Panc1 (cell line): Measurements from ENCODE around the gene MALSU1. TPM values are rescaled to one million over a fixed set of nuclear protein-coding genes. Genes with fewer than 3 reads are reported as not detected.

Experiments
- ATAC-seq: fragments of 200-7000 bp; cut with Tn5 transposase; 2 replicates; pipeline ENCODE4 v1.9.1; 2020; ENCODE audit warnings: mild to moderate bottlenecking, moderate library complexity
- BruUV-seq: library from RNA; stranded (reverse); fragments of 400-500 nt; replicated peaks from 2 replicates; lab custom pipeline; 2021; lab: Mats Ljungman, UMichigan
- CTCF ChIA-PET: fragments of 300-600 bp; sonication (Branson Sonifier 250); formaldehyde crosslinking; loops from one replicate; lab custom pipeline; 2022; ENCODE audit warnings: antibody characterized with exemption; lab: Charles Lee
- POLR2A ChIA-PET: fragments of 300-600 bp; sonication (Branson Sonifier 250); formaldehyde crosslinking; loops from one replicate; lab custom pipeline; 2022; ENCODE audit warnings: antibody characterized with exemption; lab: Charles Lee
- DNase-seq: peaks from one replicate; pipeline ENCODE4 v3.0.0-alpha.2; 2010; ENCODE audit warnings: low read depth, low spot score
- H3K27ac ChIP-seq: 2 replicates; pipeline ENCODE4 v1.5.1; 2011; ENCODE audit warnings: mild to moderate bottlenecking, low read length, inconsistent platforms
- H3K27me3 ChIP-seq: fragments of 200-500 bp; sonication (Bioruptor generic); 2 replicates; pipeline ENCODE4 v1.6.0; 2014; ENCODE audit warnings: low read length, inconsistent platforms; ENCODE audit not compliant: control insufficient read depth, insufficient read depth
- H3K36me3 ChIP-seq: fragments of 200-500 bp; sonication (Bioruptor generic); 2 replicates; pipeline ENCODE4 v1.5.1; 2014; ENCODE audit warnings: inconsistent platforms, mild to moderate bottlenecking, low read length, moderate library complexity; ENCODE audit not compliant: control insufficient read depth, insufficient read depth
- H3K4me1 ChIP-seq: 2 replicates; pipeline ENCODE4 v1.5.1; 2011; ENCODE audit warnings: inconsistent platforms, mild to moderate bottlenecking, low read length, moderate library complexity; ENCODE audit not compliant: control insufficient read depth, insufficient read depth
- H3K4me3 ChIP-seq, 2 experiments: 2 replicates each; pipeline ENCODE4 v1.5.1; 2011 to 2012; ENCODE audit warnings: low read depth in 2 of 2, low read length in 2 of 2, mild to moderate bottlenecking in 2 of 2, inconsistent platforms in 1 of 2, moderate library complexity in 1 of 2
- H3K9me3 ChIP-seq: fragments of 200-500 bp; sonication (Bioruptor generic); 2 replicates; pipeline ENCODE4 v1.5.1; 2014; ENCODE audit warnings: low read depth, mild to moderate bottlenecking, inconsistent platforms, low read length, moderate library complexity; ENCODE audit not compliant: control insufficient read depth, insufficient read depth
- CTCF ChIP-seq: fragments of 450-650 bp; IDR thresholded peaks from 2 replicates; pipeline ENCODE4 v1.5.1; 2017; ENCODE audit warnings: mild to moderate bottlenecking
- POLR2AphosphoS5 ChIP-seq: IDR thresholded peaks from 2 replicates; pipeline ENCODE4 v1.6.1; 2012; ENCODE audit warnings: mild to moderate bottlenecking, low read depth, low read length, moderate library complexity
- REST ChIP-seq, 2 experiments: IDR thresholded peaks; 2 replicates each; pipeline ENCODE4 v1.6.1; 2011 to 2012; ENCODE audit warnings: low read depth in 2 of 2, control low read depth in 1 of 2, low read length in 1 of 2, mild to moderate bottlenecking in 1 of 2, moderate library complexity in 1 of 2; ENCODE audit not compliant: insufficient read depth in 1 of 2
- SIN3A ChIP-seq: IDR thresholded peaks from 2 replicates; pipeline ENCODE4 v1.6.1; 2012; ENCODE audit warnings: low read depth, mild to moderate bottlenecking, low read length, moderate library complexity, borderline replicate concordance; ENCODE audit not compliant: insufficient read depth
- TCF7L2 ChIP-seq: IDR thresholded peaks from 2 replicates; pipeline ENCODE4 v1.6.1; 2011; ENCODE audit warnings: mild to moderate bottlenecking, low read depth, low read length, inconsistent platforms
- in situ Hi-C: cut with HindIII; loops from 2 replicates; pipeline ENCODE4 v1.10.0; 2016; ENCODE audit warnings: low sequenced_read_pairs, low pct_unique_long_range_greater_than_20kb
- intact Hi-C: fragments of 100-400 bp; cut with micrococcal nuclease; formaldehyde crosslinking; loops from one replicate; pipeline ENCODE4 v1.10.0; 2022; ENCODE audit not compliant: unreplicated experiment
- total RNA-seq: library from RNA; stranded (reverse); gene quantifications from one replicate; pipeline ENCODE4 v1.2.1, GENCODE V29; 2021; ENCODE audit not compliant: unreplicated experiment

The MALSU1 gene
- total RNA-seq, 1 experiment from 2014 or later = 111 TPM

GRCh38 chr7:23276376-23276775, 22.8 kb upstream of the MALSU1 start:
- TF ChIP-seq REST (IDR thresholded peaks at IDR 0.05; ENCODE audit: insufficient read depth in 1 of 2, low read depth in 2 of 2, low read length in 1 of 2) (no peak), TCF7L2 (no peak), POLR2AphosphoS5 (no peak), CTCF (peak; percentile 46)
- ATAC-seq = no peak
- CTCF ChIA-PET = interaction anchor here (1.3 kb wide), 1 partner anchor 17 kb away, joined by 4 read pairs; no protein-coding TSS in a partner anchor
- no peaks in the 10 kb centered on the region for H3K27me3 ChIP-seq
- no peak for DNase-seq
- in situ Hi-C loops (no loop called here), intact Hi-C loops (loop anchor here (10.0 kb wide), 2 partner anchors 198 to 438 kb away; partner anchors contain the start of genes IGF2BP3 and STK31)
- no TSS peak for BruUV-seq
- no peak overlapping the region for H3K4me3 ChIP-seq
- peaks cover 11% of the 10 kb centered on the region for H3K4me1 ChIP-seq
- H3K36me3 ChIP-seq = no peaks in the 10 kb centered on the region
- H3K27ac ChIP-seq = no peak overlapping the region
- H3K9me3 ChIP-seq = no peaks in the 10 kb centered on the region
- POLR2A ChIA-PET = no interaction called here

- ATAC-seq (peak; percentile 19; the same call in 1 of the 2 replicates), DNase-seq (no peak)
- Histone ChIP-seq H3K27ac (no peak overlapping the region), H3K27me3 (no peaks in the 10 kb centered on the region), H3K4me1 (peaks cover 11% of the 10 kb centered on the region), H3K36me3 (no peaks in the 10 kb centered on the region), H3K9me3 (no peaks in the 10 kb centered on the region), H3K4me3 (no peak overlapping the region)
- intact Hi-C loops (loop anchor here (1.0 to 10.0 kb wide), 3 partner anchors 198 to 438 kb away; partner anchors contain the start of genes IGF2BP3 and STK31), in situ Hi-C loops (no loop called here)
- no TSS peak for BruUV-seq
- ChIA-PET CTCF (interaction anchor here (1.3 kb wide), 1 partner anchor 17 kb away, joined by 4 read pairs; no protein-coding TSS in a partner anchor), POLR2A (no interaction called here)
- TF ChIP-seq REST (IDR thresholded peaks at IDR 0.05; ENCODE audit: insufficient read depth in 1 of 2, low read depth in 2 of 2, low read length in 1 of 2) = no peak
- TF ChIP-seq SIN3A = no peak
- TF ChIP-seq POLR2AphosphoS5 = no peak
- no peak for TF ChIP-seq CTCF
- TF ChIP-seq TCF7L2 = no peak
Measured at GRCh38 chr7:23276947-23277346, 22.2 kb upstream of the MALSU1 start.
